GM12878 (cell line): Measurements from ENCODE around the gene KMT2B. TPM values are rescaled to one million over a fixed set of nuclear protein-coding genes. Genes with fewer than 3 reads are reported as not detected.

ENCODE experiments used
- BHLHE40 ChIP-seq, 2 experiments: fragments of 450-650 bp in 1 of 2; IDR thresholded peaks; 2 replicates each; pipeline ENCODE4 v1.6.1; 2011 to 2017; ENCODE audit warnings: low read depth in 2 of 2, borderline replicate concordance in 1 of 2, improper control_type of control experiment in 1 of 2, low read length in 1 of 2, mild to moderate bottlenecking in 1 of 2
- CHD2 ChIP-seq: IDR thresholded peaks from 2 replicates; pipeline ENCODE4 v1.6.1; 2011; ENCODE audit warnings: low read depth, low read length, improper control_type of control experiment, borderline replicate concordance
- ETV6 ChIP-seq, 2 experiments: fragments of 450-650 bp in 1 of 2; IDR thresholded peaks in 1 of 2; conservative IDR thresholded peaks in 1 of 2; 2 replicates each; pipeline ENCODE4 v1.6.1; 2014; ENCODE audit warnings: antibody characterized with exemption in 1 of 2, borderline replicate concordance in 1 of 2, low read depth in 1 of 2, mild to moderate bottlenecking in 1 of 2, moderate library complexity in 1 of 2
- IKZF1 ChIP-seq: fragments of 450-650 bp; conservative IDR thresholded peaks from 2 replicates; pipeline ENCODE4 v1.6.1; 2017; ENCODE audit warnings: antibody characterized with exemption, mild to moderate bottlenecking
- IRF4 ChIP-seq: IDR thresholded peaks from 2 replicates; pipeline ENCODE4 v1.6.1; 2011; ENCODE audit warnings: low read depth, low read length
- KLF5 ChIP-seq: fragments of 450-650 bp; IDR thresholded peaks from 2 replicates; pipeline ENCODE4 v1.6.1; 2014; ENCODE audit warnings: mild to moderate bottlenecking; ENCODE audit not compliant: partially characterized antibody
- LARP7 ChIP-seq: fragments of 450-650 bp; IDR thresholded peaks from 2 replicates; pipeline ENCODE4 v1.6.1; 2017; ENCODE audit warnings: mild to moderate bottlenecking
- MEF2B ChIP-seq: fragments of 450-650 bp; IDR thresholded peaks from 2 replicates; pipeline ENCODE4 v1.6.1; 2018; ENCODE audit warnings: mild to moderate bottlenecking, moderate library complexity; ENCODE audit not compliant: partially characterized antibody, poor library complexity, severe bottlenecking
- NFIC ChIP-seq: IDR thresholded peaks from 2 replicates; pipeline ENCODE4 v1.6.1; 2012; ENCODE audit warnings: low read depth, mild to moderate bottlenecking, inconsistent platforms, low read length, moderate library complexity
- NFYA ChIP-seq: IDR thresholded peaks from 2 replicates; pipeline ENCODE4 v1.6.1; 2011; ENCODE audit warnings: low read depth, mild to moderate bottlenecking, low read length, improper control_type of control experiment, borderline replicate concordance
- NFYB ChIP-seq: IDR thresholded peaks from 2 replicates; pipeline ENCODE4 v1.6.1; 2011; ENCODE audit warnings: low read depth, mild to moderate bottlenecking, low read length, improper control_type of control experiment, moderate library complexity; ENCODE audit not compliant: insufficient read depth
- RELA ChIP-seq: fragments of 450-650 bp; IDR thresholded peaks from 2 replicates; pipeline ENCODE4 v1.8.0; 2014; ENCODE audit warnings: borderline replicate concordance; ENCODE audit not compliant: partially characterized antibody
- RFX5 ChIP-seq: IDR thresholded peaks from 2 replicates; pipeline ENCODE4 v1.6.1; 2011; ENCODE audit warnings: low read depth, low read length, improper control_type of control experiment
- SMC3 ChIP-seq: IDR thresholded peaks from 2 replicates; pipeline ENCODE4 v1.6.1; 2011; ENCODE audit warnings: low read length, improper control_type of control experiment, borderline replicate concordance
- SP1 ChIP-seq: IDR thresholded peaks from one replicate; pipeline ENCODE4 v1.6.1; 2011; ENCODE audit warnings: low read depth, low read length
- SREBF1 ChIP-seq: IDR thresholded peaks from 2 replicates; pipeline ENCODE4 v1.6.1; 2012; ENCODE audit warnings: mild to moderate bottlenecking, low read length
- STAT1 ChIP-seq: fragments of 450-650 bp; conservative IDR thresholded peaks from 2 replicates; pipeline ENCODE4 v1.6.1; 2014; ENCODE audit warnings: antibody characterized with exemption, mild to moderate bottlenecking
- SUZ12 ChIP-seq: fragments of 200-600 bp; sonication (generic); IDR thresholded peaks from one replicate; pipeline ENCODE4 v1.6.1; 2018; ENCODE audit warnings: antibody characterized with exemption, mild to moderate bottlenecking; ENCODE audit not compliant: unreplicated experiment
- ZNF274 ChIP-seq: IDR thresholded peaks from one replicate; pipeline ENCODE4 v1.8.0; 2011; ENCODE audit not compliant: insufficient read length, insufficient read depth
- polyA plus RNA-seq, 11 experiments: library from polyadenylated mRNA; depleted of rRNA in 4 of 11; unstranded in 6 of 11; stranded (reverse) in 5 of 11; fragments of >200 nt; fragmentation: Nextera tagmentation in 4 of 11; fragmentation: Illumina TruSeq in 1 of 11; extraction: Ambion mirVana in 4 of 11; extraction: Trizol in 1 of 11; gene quantifications; 1 replicate in 1 of 11; 2 replicates in 10 of 11; pipeline versions ENCODE4 v1.2.1 to v1.2.3, GENCODE V29; 2011 to 2016; ENCODE audit warnings: inconsistent platforms in 2 of 11, missing spikeins in 2 of 11, low read depth in 1 of 11
- total RNA-seq, 4 experiments: library from RNA; depleted of rRNA in 3 of 4; stranded (reverse); fragments of >200 nt in 3 of 4; fragmentation: Illumina TruSeq in 1 of 4; extraction: Trizol in 1 of 4; gene quantifications; 2 replicates each; pipeline versions ENCODE4 v1.2.1 to v1.2.3, GENCODE V29; 2013 to 2021
- TF ChIP-seq, protein P1 (sequence below): IDR thresholded peaks from 2 replicates; pipeline ENCODE4 v1.6.1; 2011; ENCODE audit warnings: mild to moderate bottlenecking, low read depth, low read length, moderate library complexity; ENCODE audit not compliant: insufficient replicate concordance
- TF ChIP-seq, protein P2 (sequence below): fragments of 450-650 bp; formaldehyde crosslinking; IDR thresholded peaks from 2 replicates; pipeline ENCODE4 v1.4.0; 2020; ENCODE audit warnings: mild to moderate bottlenecking, moderate library complexity
- TF ChIP-seq, protein P3 (sequence below): fragments of 450-650 bp; IDR thresholded peaks from 2 replicates; pipeline ENCODE4 v1.6.1; 2018; ENCODE audit warnings: borderline replicate concordance, mild to moderate bottlenecking; ENCODE audit not compliant: partially characterized antibody

KMT2B gene
- total and polyA plus RNA-seq, 10 of the 15 experiments (the other 5 are each of a cell fraction or from before 2014, with no cell fraction given) = 0.71 to 35.6 (median 6.0) TPM

DNA sequence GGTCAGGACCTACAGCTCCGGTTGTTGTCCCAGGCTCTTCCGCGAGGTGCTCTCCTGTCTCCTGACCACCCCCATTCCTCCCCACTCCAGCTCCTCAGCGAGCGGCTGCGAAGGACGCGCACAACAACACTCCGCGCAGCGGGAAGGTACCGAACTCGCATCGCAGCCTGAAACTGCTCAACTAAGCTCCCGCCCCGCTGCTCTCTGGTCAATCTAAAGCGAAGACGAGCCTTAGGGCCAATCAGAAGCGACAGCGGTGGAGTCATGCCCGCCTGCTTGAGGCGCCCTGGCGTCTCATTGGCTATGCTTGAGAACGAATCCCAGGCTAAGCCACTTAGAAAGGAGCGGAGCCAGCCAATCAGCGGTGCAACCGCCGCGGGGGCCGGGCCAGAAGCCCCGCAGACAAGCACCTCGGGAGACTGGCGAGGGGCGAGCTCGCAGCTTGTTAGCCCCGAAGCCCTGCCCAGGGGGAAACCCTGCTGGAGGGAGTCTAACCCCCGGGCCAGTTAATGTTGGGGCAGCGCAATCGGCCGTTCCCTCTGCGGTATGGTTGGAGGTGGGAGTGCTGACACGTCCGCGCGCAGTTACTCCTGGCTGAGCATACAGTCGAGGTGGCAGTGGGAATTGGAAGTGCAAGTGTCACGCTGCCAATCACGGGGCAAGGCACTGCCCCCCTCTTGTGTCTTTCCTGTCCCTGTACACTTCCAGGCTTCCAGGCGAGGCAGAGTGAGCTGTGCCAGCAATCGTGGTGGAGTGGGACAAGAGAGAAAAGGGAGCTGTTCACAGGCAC lies 15.4 kb upstream of the KMT2B start (continued):
- TF ChIP-seq SP1 (peak; percentile 100), NFIC (no peak; the same call in 1 of the 2 replicates), ETV6 (conservative IDR thresholded peaks at IDR 0.05 in 1 of 2, IDR thresholded peaks at IDR 0.05 in 1 of 2; ENCODE audit: borderline replicate concordance in 1 of 2, low read depth in 1 of 2) (no peak), IRF4 (0 out of 2 replicates have a peak, but pooled peaks have one; percentile 14), SMC3 (0 out of 2 replicates have a peak, but pooled peaks have one; percentile 1), BHLHE40 (IDR thresholded peaks at IDR 0.05; ENCODE audit: borderline replicate concordance in 1 of 2, low read depth in 2 of 2, low read length in 1 of 2) (peak in 1 of 2 experiments; percentile 51; a peak in 1 of 4 replicates), IKZF1 (peak; percentile 80), RFX5 (peak; percentile 54), SREBF1 (no peak), RELA (no peak), CHD2 (peak; percentile 97), ZNF274 (no peak), KLF5 (peak; percentile 77), MEF2B (peak; percentile 26), LARP7 (peak; percentile 40; the same call in 1 of the 2 replicates), NFYB (peak; percentile 99), STAT1 (0 out of 2 replicates have a peak, but pooled peaks have one; percentile 73), NFYA (peak; percentile 73), SUZ12 (no peak)
- TF ChIP-seq, protein P1, sequence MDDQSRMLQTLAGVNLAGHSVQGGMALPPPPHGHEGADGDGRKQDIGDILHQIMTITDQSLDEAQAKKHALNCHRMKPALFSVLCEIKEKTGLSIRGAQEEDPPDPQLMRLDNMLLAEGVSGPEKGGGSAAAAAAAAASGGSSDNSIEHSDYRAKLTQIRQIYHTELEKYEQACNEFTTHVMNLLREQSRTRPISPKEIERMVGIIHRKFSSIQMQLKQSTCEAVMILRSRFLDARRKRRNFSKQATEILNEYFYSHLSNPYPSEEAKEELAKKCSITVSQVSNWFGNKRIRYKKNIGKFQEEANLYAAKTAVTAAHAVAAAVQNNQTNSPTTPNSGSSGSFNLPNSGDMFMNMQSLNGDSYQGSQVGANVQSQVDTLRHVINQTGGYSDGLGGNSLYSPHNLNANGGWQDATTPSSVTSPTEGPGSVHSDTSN = peak; percentile 100
- TF ChIP-seq, protein P2, sequence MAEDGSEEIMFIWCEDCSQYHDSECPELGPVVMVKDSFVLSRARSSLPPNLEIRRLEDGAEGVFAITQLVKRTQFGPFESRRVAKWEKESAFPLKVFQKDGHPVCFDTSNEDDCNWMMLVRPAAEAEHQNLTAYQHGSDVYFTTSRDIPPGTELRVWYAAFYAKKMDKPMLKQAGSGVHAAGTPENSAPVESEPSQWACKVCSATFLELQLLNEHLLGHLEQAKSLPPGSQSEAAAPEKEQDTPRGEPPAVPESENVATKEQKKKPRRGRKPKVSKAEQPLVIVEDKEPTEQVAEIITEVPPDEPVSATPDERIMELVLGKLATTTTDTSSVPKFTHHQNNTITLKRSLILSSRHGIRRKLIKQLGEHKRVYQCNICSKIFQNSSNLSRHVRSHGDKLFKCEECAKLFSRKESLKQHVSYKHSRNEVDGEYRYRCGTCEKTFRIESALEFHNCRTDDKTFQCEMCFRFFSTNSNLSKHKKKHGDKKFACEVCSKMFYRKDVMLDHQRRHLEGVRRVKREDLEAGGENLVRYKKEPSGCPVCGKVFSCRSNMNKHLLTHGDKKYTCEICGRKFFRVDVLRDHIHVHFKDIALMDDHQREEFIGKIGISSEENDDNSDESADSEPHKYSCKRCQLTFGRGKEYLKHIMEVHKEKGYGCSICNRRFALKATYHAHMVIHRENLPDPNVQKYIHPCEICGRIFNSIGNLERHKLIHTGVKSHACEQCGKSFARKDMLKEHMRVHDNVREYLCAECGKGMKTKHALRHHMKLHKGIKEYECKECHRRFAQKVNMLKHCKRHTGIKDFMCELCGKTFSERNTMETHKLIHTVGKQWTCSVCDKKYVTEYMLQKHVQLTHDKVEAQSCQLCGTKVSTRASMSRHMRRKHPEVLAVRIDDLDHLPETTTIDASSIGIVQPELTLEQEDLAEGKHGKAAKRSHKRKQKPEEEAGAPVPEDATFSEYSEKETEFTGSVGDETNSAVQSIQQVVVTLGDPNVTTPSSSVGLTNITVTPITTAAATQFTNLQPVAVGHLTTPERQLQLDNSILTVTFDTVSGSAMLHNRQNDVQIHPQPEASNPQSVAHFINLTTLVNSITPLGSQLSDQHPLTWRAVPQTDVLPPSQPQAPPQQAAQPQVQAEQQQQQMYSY (CRISPR knock-in tag) = no peak
- TF ChIP-seq, protein P3, sequence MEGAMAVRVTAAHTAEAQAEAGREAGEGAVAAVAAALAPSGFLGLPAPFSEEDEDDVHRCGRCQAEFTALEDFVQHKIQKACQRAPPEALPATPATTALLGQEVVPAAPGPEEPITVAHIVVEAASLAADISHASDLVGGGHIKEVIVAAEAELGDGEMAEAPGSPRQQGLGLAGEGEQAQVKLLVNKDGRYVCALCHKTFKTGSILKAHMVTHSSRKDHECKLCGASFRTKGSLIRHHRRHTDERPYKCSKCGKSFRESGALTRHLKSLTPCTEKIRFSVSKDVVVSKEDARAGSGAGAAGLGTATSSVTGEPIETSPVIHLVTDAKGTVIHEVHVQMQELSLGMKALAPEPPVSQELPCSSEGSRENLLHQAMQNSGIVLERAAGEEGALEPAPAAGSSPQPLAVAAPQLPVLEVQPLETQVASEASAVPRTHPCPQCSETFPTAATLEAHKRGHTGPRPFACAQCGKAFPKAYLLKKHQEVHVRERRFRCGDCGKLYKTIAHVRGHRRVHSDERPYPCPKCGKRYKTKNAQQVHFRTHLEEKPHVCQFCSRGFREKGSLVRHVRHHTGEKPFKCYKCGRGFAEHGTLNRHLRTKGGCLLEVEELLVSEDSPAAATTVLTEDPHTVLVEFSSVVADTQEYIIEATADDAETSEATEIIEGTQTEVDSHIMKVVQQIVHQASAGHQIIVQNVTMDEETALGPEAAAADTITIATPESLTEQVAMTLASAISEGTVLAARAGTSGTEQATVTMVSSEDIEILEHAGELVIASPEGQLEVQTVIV = peak; percentile 12
